PC-3 (cell line): ENCODE results near the gene ZNF22. TPM values are rescaled to one million over a fixed set of nuclear protein-coding genes. Genes with fewer than 3 reads are reported as not detected.

Experiments used
- ATAC-seq: fragments of 200-7000 bp; cut with Tn5 transposase; 2 replicates; pipeline ENCODE4 v1.9.1; 2020; ENCODE audit warnings: mild to moderate bottlenecking, moderate library complexity
- BruUV-seq: library from RNA; stranded (reverse); fragments of 400-500 nt; replicated peaks from 2 replicates; lab custom pipeline; 2021; lab: Mats Ljungman, UMichigan
- CTCF ChIA-PET: fragments of 300-600 bp; sonication (Branson Sonifier 250); formaldehyde crosslinking; loops from one replicate; lab custom pipeline; 2022; ENCODE audit warnings: antibody characterized with exemption; lab: Charles Lee
- POLR2A ChIA-PET: fragments of 300-600 bp; sonication (Branson Sonifier 250); formaldehyde crosslinking; loops from one replicate; lab custom pipeline; 2022; ENCODE audit warnings: antibody characterized with exemption; ENCODE audit not compliant: unreplicated experiment; lab: Charles Lee
- DNase-seq: peaks from one replicate; pipeline ENCODE4 v3.0.0-alpha.2; 2015
- H2AFZ ChIP-seq: fragments of 300-600 bp; sonication (generic); 2 replicates; pipeline ENCODE4 v1.6.0; 2016; ENCODE audit warnings: antibody characterized with exemption, low read length
- H3F3A ChIP-seq: fragments of 300-600 bp; sonication (generic); one replicate; pipeline ENCODE4 v1.6.0; 2017; ENCODE audit warnings: antibody characterized with exemption, low read length, control low read depth, mild to moderate bottlenecking; ENCODE audit not compliant: unreplicated experiment
- H3K27ac ChIP-seq: fragments of 300-600 bp; sonication (generic); 2 replicates; pipeline ENCODE4 v1.5.1; 2016; ENCODE audit warnings: mild to moderate bottlenecking, low read length
- H3K27me3 ChIP-seq: fragments of 300-600 bp; sonication (generic); 2 replicates; pipeline ENCODE4 v1.6.1; 2016; ENCODE audit warnings: low read length, mixed read lengths
- H3K36me3 ChIP-seq: fragments of 300-600 bp; sonication (generic); 2 replicates; pipeline ENCODE4 v1.6.1; 2016; ENCODE audit warnings: low read depth, mixed run types, low read length, mixed read lengths
- H3K4me1 ChIP-seq: fragments of 300-600 bp; sonication (generic); 2 replicates; pipeline ENCODE4 v1.5.1; 2016; ENCODE audit warnings: low read length; ENCODE audit not compliant: insufficient read depth
- H3K4me2 ChIP-seq: fragments of 300-600 bp; sonication (generic); 2 replicates; pipeline ENCODE4 v1.6.0; 2016; ENCODE audit warnings: low read length
- H3K4me3 ChIP-seq: fragments of 300-600 bp; sonication (generic); 2 replicates; pipeline ENCODE4 v1.5.1; 2016; ENCODE audit warnings: mild to moderate bottlenecking, low read length, mixed read lengths
- H3K79me2 ChIP-seq: fragments of 300-600 bp; sonication (generic); 2 replicates; pipeline ENCODE4 v1.6.1; 2017; ENCODE audit warnings: low read length, mixed read lengths
- H3K9ac ChIP-seq: fragments of 300-600 bp; sonication (generic); 2 replicates; pipeline ENCODE4 v1.6.0; 2016; ENCODE audit warnings: mild to moderate bottlenecking, low read length
- H3K9me2 ChIP-seq: fragments of 300-600 bp; sonication (generic); replicated peaks from 2 replicates; pipeline ENCODE4 v1.6.1; 2016; ENCODE audit warnings: mixed run types, low read length, mixed read lengths
- H3K9me3 ChIP-seq: fragments of 300-600 bp; sonication (generic); 2 replicates; pipeline ENCODE4 v1.6.1; 2016; ENCODE audit warnings: low read length, mixed read lengths
- H4K20me1 ChIP-seq: fragments of 300-600 bp; sonication (generic); 2 replicates; pipeline ENCODE4 v1.6.1; 2016; ENCODE audit warnings: low read length, mixed read lengths
- EZH2 ChIP-seq: fragments of 300-600 bp; sonication (generic); IDR thresholded peaks from one replicate; pipeline ENCODE4 v1.6.1; 2017; ENCODE audit warnings: antibody characterized with exemption, mild to moderate bottlenecking, low read length; ENCODE audit not compliant: unreplicated experiment
- EZH2phosphoT487 ChIP-seq: fragments of 300-600 bp; sonication (generic); IDR thresholded peaks from 2 replicates; pipeline ENCODE4 v1.6.1; 2018; ENCODE audit warnings: mild to moderate bottlenecking, antibody characterized with exemption, low read length, borderline replicate concordance
- intact Hi-C: fragments of 100-400 bp; cut with micrococcal nuclease; formaldehyde crosslinking; loops from 2 replicates; pipeline ENCODE4 v1.9.0; 2023
- total RNA-seq: library from RNA; depleted of rRNA; stranded (reverse); fragments of >200 nt; gene quantifications from 2 replicates; pipeline ENCODE4 v1.2.3, GENCODE V29; 2014
- TF ChIP-seq, protein P1 (sequence below): fragments of 300-600 bp; sonication (generic); conservative IDR thresholded peaks from 2 replicates; pipeline ENCODE4 v1.5.1; 2017; ENCODE audit warnings: antibody characterized with exemption, low read depth, mild to moderate bottlenecking, low read length

Gene ZNF22
- total RNA-seq, 1 experiment from 2014 or later, result 24.8 TPM

DNA sequence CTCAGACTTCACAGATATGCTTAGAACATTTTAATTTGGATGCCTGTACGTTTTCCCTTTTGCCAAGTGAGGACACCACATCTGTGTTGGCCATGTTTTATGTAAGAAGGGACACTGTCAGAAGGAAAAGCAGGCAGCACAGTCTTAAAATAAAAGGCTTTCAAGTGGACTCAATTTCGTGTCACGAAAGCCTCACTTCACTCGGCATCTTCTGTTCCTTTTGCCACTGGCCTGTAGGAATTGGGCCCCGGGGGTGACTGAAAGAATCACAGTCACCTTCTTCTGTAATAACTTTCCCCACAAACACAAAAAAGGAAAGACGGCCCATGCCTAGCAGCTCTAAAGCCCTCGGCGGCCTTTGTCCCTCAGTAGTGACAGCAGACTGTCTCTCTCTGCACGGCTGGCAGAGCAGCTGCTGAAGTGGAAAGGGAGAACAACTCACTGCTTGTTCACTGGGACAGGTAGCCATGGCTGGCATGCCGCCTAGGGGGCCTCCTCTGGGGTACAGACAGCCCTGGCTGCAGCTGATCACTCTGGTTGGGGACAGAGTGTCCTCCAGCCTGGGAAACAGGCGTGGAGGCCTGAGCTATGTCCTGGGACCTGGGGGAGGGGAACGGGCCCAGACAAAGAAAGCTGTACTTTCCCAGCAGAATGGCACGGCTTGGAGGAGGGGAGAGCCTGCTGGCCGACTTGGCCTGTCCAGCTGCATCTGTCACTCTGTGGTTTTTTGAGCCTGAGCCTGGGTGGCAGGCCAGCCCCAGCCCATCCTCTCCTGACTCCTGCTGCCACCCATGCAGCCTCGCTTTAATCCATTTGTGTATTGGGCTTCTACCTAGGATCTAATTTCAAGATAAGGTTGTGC is 36.7 kb upstream of the ZNF22 start:
- Histone ChIP-seq H3K9me2 (no peaks in the 10 kb centered on the region), H3K4me2 (no peak overlapping the region), H3K4me3 (no peak overlapping the region), H4K20me1 (no peaks in the 10 kb centered on the region), H2AFZ (no peak overlapping the region), H3K79me2 (peaks cover 2% of the 10 kb centered on the region), H3K9me3 (no peaks in the 10 kb centered on the region), H3K36me3 (no peaks in the 10 kb centered on the region), H3K27ac (no peak overlapping the region), H3K4me1 (0 out of 2 replicates have a peak, but pooled peaks cover 4% of the 10 kb centered on the region), H3F3A (no peaks in the 10 kb centered on the region), H3K27me3 (no peaks in the 10 kb centered on the region), H3K9ac (no peak overlapping the region)
- ChIA-PET CTCF (interaction anchor here (0.6 kb wide), 1 partner anchor 97 kb away, joined by 5 read pairs; no protein-coding TSS in a partner anchor), POLR2A (interaction anchor here (0.7 kb wide), 1 partner anchor 1332 kb away, joined by 3 read pairs; no protein-coding TSS in a partner anchor)
- no peak for DNase-seq
- TF ChIP-seq, protein P1, sequence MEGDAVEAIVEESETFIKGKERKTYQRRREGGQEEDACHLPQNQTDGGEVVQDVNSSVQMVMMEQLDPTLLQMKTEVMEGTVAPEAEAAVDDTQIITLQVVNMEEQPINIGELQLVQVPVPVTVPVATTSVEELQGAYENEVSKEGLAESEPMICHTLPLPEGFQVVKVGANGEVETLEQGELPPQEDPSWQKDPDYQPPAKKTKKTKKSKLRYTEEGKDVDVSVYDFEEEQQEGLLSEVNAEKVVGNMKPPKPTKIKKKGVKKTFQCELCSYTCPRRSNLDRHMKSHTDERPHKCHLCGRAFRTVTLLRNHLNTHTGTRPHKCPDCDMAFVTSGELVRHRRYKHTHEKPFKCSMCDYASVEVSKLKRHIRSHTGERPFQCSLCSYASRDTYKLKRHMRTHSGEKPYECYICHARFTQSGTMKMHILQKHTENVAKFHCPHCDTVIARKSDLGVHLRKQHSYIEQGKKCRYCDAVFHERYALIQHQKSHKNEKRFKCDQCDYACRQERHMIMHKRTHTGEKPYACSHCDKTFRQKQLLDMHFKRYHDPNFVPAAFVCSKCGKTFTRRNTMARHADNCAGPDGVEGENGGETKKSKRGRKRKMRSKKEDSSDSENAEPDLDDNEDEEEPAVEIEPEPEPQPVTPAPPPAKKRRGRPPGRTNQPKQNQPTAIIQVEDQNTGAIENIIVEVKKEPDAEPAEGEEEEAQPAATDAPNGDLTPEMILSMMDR, result 0 out of 2 replicates have a peak, but pooled peaks have one; percentile 10
- TF ChIP-seq EZH2phosphoT487, result no peak
- TF ChIP-seq EZH2, result no peak
- no peak for ATAC-seq
- BruUV-seq, result no TSS peak
- intact Hi-C loops, result no loop called here

DNA sequence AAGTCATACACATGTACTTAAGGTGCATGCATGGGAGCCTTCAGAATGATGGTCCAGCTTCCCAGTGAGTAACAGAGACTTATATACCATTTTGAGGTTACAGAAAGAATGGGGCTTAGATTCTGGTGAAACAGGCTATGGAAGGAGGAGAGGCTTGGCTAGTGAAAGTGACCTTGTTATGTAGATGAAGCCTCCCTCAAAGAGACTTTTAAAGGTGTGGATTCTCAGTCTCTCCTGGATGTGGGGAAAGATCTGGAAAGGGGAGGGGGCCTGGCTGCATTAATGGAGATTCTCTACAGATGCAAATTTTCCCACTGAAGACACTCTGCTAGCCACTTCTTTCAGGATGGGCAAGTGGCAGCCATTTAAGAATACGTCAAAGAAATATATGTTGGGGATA is 35.6 kb upstream of the ZNF22 start:
- Histone ChIP-seq H3K79me2 (no peaks in the 10 kb centered on the region), H3K4me2 (no peak overlapping the region), H3K27ac (no peak overlapping the region), H3K9me2 (no peaks in the 10 kb centered on the region), H3K9me3 (no peaks in the 10 kb centered on the region), H3K4me3 (no peak overlapping the region), H4K20me1 (no peaks in the 10 kb centered on the region), H3K9ac (no peak overlapping the region), H3K4me1 (no peaks in the 10 kb centered on the region), H3F3A (no peaks in the 10 kb centered on the region), H3K36me3 (no peaks in the 10 kb centered on the region), H3K27me3 (no peaks in the 10 kb centered on the region), H2AFZ (no peak overlapping the region)
- ChIA-PET CTCF (no interaction called here), POLR2A (no interaction called here)
- ATAC-seq (no peak), DNase-seq (no peak)
- intact Hi-C loops, result no loop called here
- TF ChIP-seq EZH2phosphoT487 (no peak), EZH2 (no peak)
- TF ChIP-seq, protein P1, result no peak
- no TSS peak for BruUV-seq

DNA sequence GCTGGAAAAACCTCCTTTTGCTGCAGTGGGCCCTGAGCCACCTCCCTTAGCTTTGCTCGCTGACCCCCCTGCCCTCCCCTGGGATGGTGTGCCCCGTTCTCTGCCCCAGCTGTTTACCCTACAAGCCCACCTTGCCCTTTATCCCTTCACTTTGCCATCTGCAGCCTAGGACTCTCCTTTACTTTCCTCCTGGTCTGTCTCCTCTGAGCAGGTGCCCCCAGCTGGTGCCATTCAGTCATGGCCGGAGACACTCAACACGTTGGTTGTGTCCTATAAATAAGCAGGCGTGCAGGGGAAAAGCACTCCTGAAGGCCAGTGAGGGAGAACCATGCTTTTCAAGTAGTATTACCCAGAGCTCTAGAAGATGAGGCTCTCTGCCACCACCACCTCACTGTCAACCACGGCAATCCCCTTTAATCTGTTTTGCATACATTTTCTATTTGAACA is 35.0 kb upstream of the ZNF22 start:
- TF ChIP-seq EZH2phosphoT487, result no peak
- TF ChIP-seq EZH2, result no peak
- TF ChIP-seq, protein P1, result no peak
- ATAC-seq (no peak), DNase-seq (no peak)
- Histone ChIP-seq H2AFZ (no peak overlapping the region), H3K4me1 (no peaks in the 10 kb centered on the region), H3K79me2 (no peaks in the 10 kb centered on the region), H3K9ac (no peak overlapping the region), H4K20me1 (no peaks in the 10 kb centered on the region), H3K9me2 (no peaks in the 10 kb centered on the region), H3F3A (no peaks in the 10 kb centered on the region), H3K36me3 (no peaks in the 10 kb centered on the region), H3K4me3 (no peak overlapping the region), H3K4me2 (no peak overlapping the region), H3K9me3 (no peaks in the 10 kb centered on the region), H3K27ac (no peak overlapping the region), H3K27me3 (no peaks in the 10 kb centered on the region)
- ChIA-PET CTCF (no interaction called here), POLR2A (no interaction called here)
- no TSS peak for BruUV-seq
- intact Hi-C loops, result no loop called here
